ENCODE results near the gene VAMP7.

Gene VAMP7

GRCh38 chrX:155938132-155938531 is 57.0 kb downstream of the VAMP7 start:
- Histone ChIP-seq H3K27ac (ENCODE audit: low read depth, low read length) (no peak overlapping the region), H3K79me2 (ENCODE audit: control insufficient read depth, low read length) (no peaks in the 10 kb centered on the region), H3K4me1 (ENCODE audit: control insufficient read depth, low read length) (no peaks in the 10 kb centered on the region), H4K20me1 (ENCODE audit: control insufficient read depth, insufficient read depth, low read depth, low read length) (no peaks in the 10 kb centered on the region), H3K36me3 (ENCODE audit: control insufficient read depth, low read length) (peaks cover 3% of the 10 kb centered on the region; the same call in 1 of the 2 replicates), H3K4me3 (ENCODE audit: low read length) (no peak overlapping the region), H3K9me2 (replicated peaks; ENCODE audit: control insufficient read depth, low read length) (no peaks in the 10 kb centered on the region), H3K9me3 (ENCODE audit: control insufficient read depth, insufficient read depth, low read length) (no peaks in the 10 kb centered on the region), H3K4me2 (ENCODE audit: low read length) (no peak overlapping the region), H3F3A (ENCODE audit: control insufficient read depth, insufficient read depth) (no peaks in the 10 kb centered on the region), H3K27me3 (ENCODE audit: control insufficient read depth, low read length) (no peaks in the 10 kb centered on the region)
- TF ChIP-seq EZH2phosphoT487 (IDR thresholded peaks at IDR 0.05; ENCODE audit: borderline replicate concordance, low read length) = no peak
- TF ChIP-seq, protein P1, sequence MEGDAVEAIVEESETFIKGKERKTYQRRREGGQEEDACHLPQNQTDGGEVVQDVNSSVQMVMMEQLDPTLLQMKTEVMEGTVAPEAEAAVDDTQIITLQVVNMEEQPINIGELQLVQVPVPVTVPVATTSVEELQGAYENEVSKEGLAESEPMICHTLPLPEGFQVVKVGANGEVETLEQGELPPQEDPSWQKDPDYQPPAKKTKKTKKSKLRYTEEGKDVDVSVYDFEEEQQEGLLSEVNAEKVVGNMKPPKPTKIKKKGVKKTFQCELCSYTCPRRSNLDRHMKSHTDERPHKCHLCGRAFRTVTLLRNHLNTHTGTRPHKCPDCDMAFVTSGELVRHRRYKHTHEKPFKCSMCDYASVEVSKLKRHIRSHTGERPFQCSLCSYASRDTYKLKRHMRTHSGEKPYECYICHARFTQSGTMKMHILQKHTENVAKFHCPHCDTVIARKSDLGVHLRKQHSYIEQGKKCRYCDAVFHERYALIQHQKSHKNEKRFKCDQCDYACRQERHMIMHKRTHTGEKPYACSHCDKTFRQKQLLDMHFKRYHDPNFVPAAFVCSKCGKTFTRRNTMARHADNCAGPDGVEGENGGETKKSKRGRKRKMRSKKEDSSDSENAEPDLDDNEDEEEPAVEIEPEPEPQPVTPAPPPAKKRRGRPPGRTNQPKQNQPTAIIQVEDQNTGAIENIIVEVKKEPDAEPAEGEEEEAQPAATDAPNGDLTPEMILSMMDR (IDR thresholded peaks at IDR 0.05; ENCODE audit: low read depth, low read length, poor library complexity, severe bottlenecking) = no peak

GRCh38 chrX:155949098-155949497 is 68.0 kb downstream of the VAMP7 start:
- H3K9me2 ChIP-seq (replicated peaks; ENCODE audit: control insufficient read depth, low read length) = no peaks in the 10 kb centered on the region
- no peak overlapping the region for H3K4me2 ChIP-seq (ENCODE audit: low read length)
- H3F3A ChIP-seq (ENCODE audit: control insufficient read depth, insufficient read depth) = no peaks in the 10 kb centered on the region
- H3K9me3 ChIP-seq (ENCODE audit: control insufficient read depth, insufficient read depth, low read length) = no peaks in the 10 kb centered on the region
- H4K20me1 ChIP-seq (ENCODE audit: control insufficient read depth, insufficient read depth, low read depth, low read length) = no peaks in the 10 kb centered on the region
- H3K27ac ChIP-seq (ENCODE audit: low read depth, low read length) = no peak overlapping the region
- H3K79me2 ChIP-seq (ENCODE audit: control insufficient read depth, low read length) = no peaks in the 10 kb centered on the region
- H3K27me3 ChIP-seq (ENCODE audit: control insufficient read depth, low read length) = no peaks in the 10 kb centered on the region
- TF ChIP-seq EZH2phosphoT487 (IDR thresholded peaks at IDR 0.05; ENCODE audit: borderline replicate concordance, low read length) = no peak
- H3K36me3 ChIP-seq (ENCODE audit: control insufficient read depth, low read length) = no peaks in the 10 kb centered on the region
- no peak overlapping the region for H3K4me3 ChIP-seq (ENCODE audit: low read length)
- H3K4me1 ChIP-seq (ENCODE audit: control insufficient read depth, low read length) = no peaks in the 10 kb centered on the region

DNA sequence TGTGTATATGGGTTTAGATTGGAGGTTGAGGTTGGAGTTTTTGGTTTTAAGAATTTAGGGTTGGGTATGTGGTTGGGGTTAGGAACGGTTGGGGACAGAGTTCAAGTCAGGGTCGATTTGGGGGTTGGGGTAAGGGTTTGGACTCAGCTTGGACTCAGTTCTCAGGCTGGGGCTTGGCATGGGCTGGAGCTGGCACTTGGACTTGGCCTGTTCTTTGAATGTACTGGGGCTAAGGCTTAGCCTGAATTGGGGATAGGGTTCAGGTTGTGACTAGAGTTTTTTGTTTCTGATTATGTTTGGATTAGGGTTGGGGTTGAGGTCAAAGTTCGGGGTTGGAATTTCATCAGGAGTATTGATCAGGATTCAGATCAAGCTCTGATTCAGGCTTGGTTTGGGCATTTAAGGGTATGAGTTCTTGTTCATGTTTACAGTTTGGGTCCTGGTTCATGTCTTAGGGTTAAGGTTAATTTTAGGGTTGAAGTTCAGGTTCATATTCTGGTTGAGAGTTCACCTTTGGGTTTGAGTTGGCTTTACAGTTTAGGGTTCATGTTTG is 70.2 kb downstream of the VAMP7 start:
- Histone ChIP-seq H4K20me1 (ENCODE audit: control insufficient read depth, insufficient read depth, low read depth, low read length) (no peaks in the 10 kb centered on the region), H3K4me2 (ENCODE audit: low read length) (no peak overlapping the region), H3K4me3 (ENCODE audit: low read length) (no peak overlapping the region), H3K27ac (ENCODE audit: low read depth, low read length) (no peak overlapping the region), H3K27me3 (ENCODE audit: control insufficient read depth, low read length) (no peaks in the 10 kb centered on the region), H3K36me3 (ENCODE audit: control insufficient read depth, low read length) (no peaks in the 10 kb centered on the region), H3K4me1 (ENCODE audit: control insufficient read depth, low read length) (no peaks in the 10 kb centered on the region), H3K79me2 (ENCODE audit: control insufficient read depth, low read length) (no peaks in the 10 kb centered on the region), H3K9me2 (replicated peaks; ENCODE audit: control insufficient read depth, low read length) (no peaks in the 10 kb centered on the region), H3K9me3 (ENCODE audit: control insufficient read depth, insufficient read depth, low read length) (no peaks in the 10 kb centered on the region), H3F3A (ENCODE audit: control insufficient read depth, insufficient read depth) (no peaks in the 10 kb centered on the region)
- TF ChIP-seq, protein P1 (IDR thresholded peaks at IDR 0.05; ENCODE audit: low read depth, low read length, poor library complexity, severe bottlenecking) = no peak
- no peak for TF ChIP-seq EZH2phosphoT487 (IDR thresholded peaks at IDR 0.05; ENCODE audit: borderline replicate concordance, low read length)

GRCh38 chrX:155953055-155953454 is 71.9 kb downstream of the VAMP7 start:
- Histone ChIP-seq H3F3A (ENCODE audit: control insufficient read depth, insufficient read depth) (no peaks in the 10 kb centered on the region), H3K27me3 (ENCODE audit: control insufficient read depth, low read length) (no peaks in the 10 kb centered on the region), H3K79me2 (ENCODE audit: control insufficient read depth, low read length) (no peaks in the 10 kb centered on the region), H3K9me3 (ENCODE audit: control insufficient read depth, insufficient read depth, low read length) (no peaks in the 10 kb centered on the region), H3K4me1 (ENCODE audit: control insufficient read depth, low read length) (no peaks in the 10 kb centered on the region), H3K27ac (ENCODE audit: low read depth, low read length) (no peak overlapping the region), H3K4me2 (ENCODE audit: low read length) (no peak overlapping the region), H4K20me1 (ENCODE audit: control insufficient read depth, insufficient read depth, low read depth, low read length) (no peaks in the 10 kb centered on the region), H3K4me3 (ENCODE audit: low read length) (no peak overlapping the region), H3K9me2 (replicated peaks; ENCODE audit: control insufficient read depth, low read length) (no peaks in the 10 kb centered on the region), H3K36me3 (ENCODE audit: control insufficient read depth, low read length) (no peaks in the 10 kb centered on the region)
- TF ChIP-seq, protein P1 (IDR thresholded peaks at IDR 0.05; ENCODE audit: low read depth, low read length, poor library complexity, severe bottlenecking) = no peak
- no peak for TF ChIP-seq EZH2phosphoT487 (IDR thresholded peaks at IDR 0.05; ENCODE audit: borderline replicate concordance, low read length)

Measured in DOHH2 (cell line).